ACC112 (cell line): ENCODE measurements around the gene REG4.
A peak's percentile ranks its signal among the peaks of the same experiment; 100 is the strongest.
"Not testable (repeated sequence)": the region's sequence is repeated elsewhere in the genome, so short reads cannot be mapped to it uniquely, and the experiment has no call there.

ENCODE experiments used
- H2AFZ ChIP-seq: fragments of 200-600 bp; sonication (generic); one replicate; pipeline ENCODE4 v1.6.0; 2017; ENCODE audit warnings: antibody characterized with exemption, low read length; ENCODE audit not compliant: unreplicated experiment
- H3K27ac ChIP-seq: fragments of 200-600 bp; sonication (generic); 2 replicates; pipeline ENCODE4 v1.5.1; 2014; ENCODE audit warnings: low read depth, mild to moderate bottlenecking, antibody characterized with exemption, low read length, moderate library complexity
- H3K27me3 ChIP-seq: fragments of 200-600 bp; sonication (generic); 2 replicates; pipeline ENCODE4 v1.6.1; 2014; ENCODE audit warnings: mild to moderate bottlenecking, antibody characterized with exemption, low read length, moderate library complexity, mixed read lengths; ENCODE audit not compliant: insufficient read depth
- H3K36me3 ChIP-seq: fragments of 200-600 bp; sonication (generic); 2 replicates; pipeline ENCODE4 v1.6.1; 2016; ENCODE audit warnings: mild to moderate bottlenecking, antibody characterized with exemption, low read length, moderate library complexity, mixed read lengths; ENCODE audit not compliant: insufficient read depth
- H3K4me1 ChIP-seq: fragments of 200-600 bp; sonication (generic); one replicate; pipeline ENCODE4 v1.6.1; 2016; ENCODE audit warnings: low read length, mixed read lengths; ENCODE audit not compliant: insufficient read depth, unreplicated experiment, control insufficient read depth
- H3K4me3 ChIP-seq: fragments of 200-600 bp; sonication (generic); 2 replicates; pipeline ENCODE4 v1.5.1; 2014; ENCODE audit warnings: mild to moderate bottlenecking, low read depth, low read length
- H3K79me2 ChIP-seq: fragments of 200-600 bp; sonication (generic); one replicate; pipeline ENCODE4 v1.6.0; 2016; ENCODE audit warnings: low read length; ENCODE audit not compliant: control insufficient read depth, unreplicated experiment, insufficient read depth

Gene REG4

GRCh38 chr1:119811387-119811786 is at the start of gene REG4:
TSS of gene REG4 (minus strand) at chr1:119811460. CDS start at chr1:119808769, 2,691 bp downstream.
- Histone ChIP-seq H3K4me1 (no peaks in the 10 kb centered on the region), H3K36me3 (no peaks in the 10 kb centered on the region)

GRCh38 chr1:119859647-119860046 is 48.4 kb upstream of the REG4 start:
- Histone ChIP-seq H3K27ac (peak overlapping the region; percentile 29; the same call in 1 of the 2 replicates), H3K27me3 (no peaks in the 10 kb centered on the region), H3K36me3 (no peaks in the 10 kb centered on the region), H3K4me1 (peaks cover 17% of the 10 kb centered on the region), H3K4me3 (no peak overlapping the region), H2AFZ (peak overlapping the region; percentile 78), H3K79me2 (no peaks in the 10 kb centered on the region)

More at GRCh38 chr1:119811387-119811786, at the start of gene REG4:
- no peaks in the 10 kb centered on the region for H3K79me2 ChIP-seq
- no peak within 1 kb of the TSS for H3K4me3 ChIP-seq
- peaks cover 42% of the 10 kb centered on the region for H3K27me3 ChIP-seq
- no peak within 1 kb of the TSS for H3K27ac ChIP-seq
- H2AFZ ChIP-seq, result no peak within 1 kb of the TSS

GRCh38 chr1:119858556-119859214 is 47.4 kb upstream of the REG4 start:
- H2AFZ ChIP-seq, H3K36me3 ChIP-seq, H3K4me3 ChIP-seq, H3K27ac ChIP-seq, H3K79me2 ChIP-seq, H3K27me3 ChIP-seq: not testable (repeated sequence)
- H3K4me1 ChIP-seq, result peaks cover 17% of the 10 kb centered on the region

- H3K27ac ChIP-seq, result no peak overlapping the region
- H3K79me2 ChIP-seq, result no peaks in the 10 kb centered on the region
- H3K4me1 ChIP-seq, result peaks cover 17% of the 10 kb centered on the region
- H3K36me3 ChIP-seq, result no peaks in the 10 kb centered on the region
- H2AFZ ChIP-seq, result no peak overlapping the region
- no peaks in the 10 kb centered on the region for H3K27me3 ChIP-seq
- H3K4me3 ChIP-seq, result no peak overlapping the region
Observed at GRCh38 chr1:119858126-119858525, 46.9 kb upstream of the REG4 start.

GRCh38 chr1:119853155-119853554 is 41.9 kb upstream of the REG4 start:
- H3K79me2 ChIP-seq, result no peaks in the 10 kb centered on the region
- H3K36me3 ChIP-seq, result no peaks in the 10 kb centered on the region
- H3K4me3 ChIP-seq, result no peak overlapping the region
- H3K4me1 ChIP-seq, result no peaks in the 10 kb centered on the region
- no peaks in the 10 kb centered on the region for H3K27me3 ChIP-seq
- H3K27ac ChIP-seq, result no peak overlapping the region
- no peak overlapping the region for H2AFZ ChIP-seq

- H3K4me3 ChIP-seq, H3K4me1 ChIP-seq, H2AFZ ChIP-seq, H3K79me2 ChIP-seq, H3K36me3 ChIP-seq, H3K27ac ChIP-seq: not testable (repeated sequence)
- peaks cover 15% of the 10 kb centered on the region for H3K27me3 ChIP-seq
Observed at GRCh38 chr1:119844206-119844605, 32.9 kb upstream of the REG4 start.

- Histone ChIP-seq H3K4me3 (no peak overlapping the region), H3K36me3 (no peaks in the 10 kb centered on the region), H3K27me3 (peaks cover 15% of the 10 kb centered on the region), H3K4me1 (no peaks in the 10 kb centered on the region), H3K79me2 (no peaks in the 10 kb centered on the region), H2AFZ (no peak overlapping the region), H3K27ac (no peak overlapping the region)
Observed at GRCh38 chr1:119841306-119841705, 30.0 kb upstream of the REG4 start.

- no peaks in the 10 kb centered on the region for H3K4me1 ChIP-seq
- H2AFZ ChIP-seq, result no peak overlapping the region
- H3K27ac ChIP-seq, result no peak overlapping the region
- no peak overlapping the region for H3K4me3 ChIP-seq
- H3K27me3 ChIP-seq, result peaks cover 21% of the 10 kb centered on the region
- H3K79me2 ChIP-seq, result no peaks in the 10 kb centered on the region
- no peaks in the 10 kb centered on the region for H3K36me3 ChIP-seq
Observed at GRCh38 chr1:119840745-119841144, 29.5 kb upstream of the REG4 start.

- no peaks in the 10 kb centered on the region for H3K79me2 ChIP-seq
- no peaks in the 10 kb centered on the region for H3K4me1 ChIP-seq
- no peaks in the 10 kb centered on the region for H3K36me3 ChIP-seq
- H3K27ac ChIP-seq, result no peak overlapping the region
- no peak overlapping the region for H3K4me3 ChIP-seq
- H2AFZ ChIP-seq, result no peak overlapping the region
- H3K27me3 ChIP-seq, result peaks cover 36% of the 10 kb centered on the region
Observed at GRCh38 chr1:119838236-119838635, 27.0 kb upstream of the REG4 start.

- Histone ChIP-seq H3K4me1 (no peaks in the 10 kb centered on the region), H3K36me3 (no peaks in the 10 kb centered on the region), H3K27ac (no peak overlapping the region), H2AFZ (no peak overlapping the region), H3K27me3 (peaks cover 30% of the 10 kb centered on the region), H3K4me3 (no peak overlapping the region), H3K79me2 (no peaks in the 10 kb centered on the region)
Observed at GRCh38 chr1:119834990-119835389, 23.7 kb upstream of the REG4 start.

- Histone ChIP-seq H3K4me1 (no peaks in the 10 kb centered on the region), H3K27ac (no peak overlapping the region), H3K4me3 (no peak overlapping the region), H3K79me2 (no peaks in the 10 kb centered on the region), H3K27me3 (peaks cover 39% of the 10 kb centered on the region), H3K36me3 (no peaks in the 10 kb centered on the region), H2AFZ (no peak overlapping the region)
Observed at GRCh38 chr1:119831027-119831426, 19.8 kb upstream of the REG4 start.
